Endothelial cell of umbilical vein (primary cell): ENCODE measurements around the gene RAB24. TPM values are rescaled to one million over a fixed set of nuclear protein-coding genes. Genes with fewer than 3 reads are reported as not detected.

ENCODE experiments used
- BruUV-seq: library from RNA; stranded (reverse); fragments of 400-500 nt; replicated peaks from 2 replicates; lab custom pipeline; 2021; lab: Mats Ljungman, UMichigan
- CTCF ChIA-PET: fragments of 300-600, 350-600 bp; sonication (Branson Sonifier 250); formaldehyde crosslinking; loops from one replicate; lab custom pipeline; 2021; ENCODE audit warnings: antibody characterized with exemption, inconsistent platforms; lab: Charles Lee
- POLR2A ChIA-PET: fragments of 300-600, 350-600 bp; sonication (Branson Sonifier 250); formaldehyde crosslinking; loops from one replicate; lab custom pipeline; 2021; ENCODE audit warnings: antibody characterized with exemption, inconsistent platforms; lab: Charles Lee
- DNase-seq: peaks from one replicate; pipeline ENCODE4 v3.0.0-alpha.2; 2011; ENCODE audit warnings: low read depth, low spot score
- FAIRE-seq: peaks from 2 replicates; lab custom pipeline; 2011; peaks lifted over from hg19 to GRCh38; lab: Jason Lieb, UNC
- H2AFZ ChIP-seq: 2 replicates; pipeline ENCODE4 v1.6.0; 2012; ENCODE audit warnings: low read depth, low read length, control low read depth, inconsistent platforms
- H3K27ac ChIP-seq: 2 replicates; pipeline ENCODE4 v1.5.1; 2011; ENCODE audit warnings: low read depth, mild to moderate bottlenecking, control low read depth, low read length, moderate library complexity; ENCODE audit not compliant: insufficient read depth
- H3K27me3 ChIP-seq, 2 experiments: 2 replicates each; pipeline versions ENCODE4 v1.6.0 to v1.6.1; 2011; ENCODE audit warnings: low read length in 2 of 2, mixed read lengths in 1 of 2; ENCODE audit not compliant: control insufficient read depth in 2 of 2, insufficient read depth in 2 of 2
- H3K36me3 ChIP-seq, 2 experiments: 2 replicates in 1 of 2; 3 replicates in 1 of 2; pipeline ENCODE4 v1.5.1; 2011; ENCODE audit warnings: low read length in 2 of 2, mild to moderate bottlenecking in 1 of 2, moderate library complexity in 1 of 2; ENCODE audit not compliant: control insufficient read depth in 2 of 2, insufficient read depth in 2 of 2; ENCODE audit errors: extremely low read depth in 1 of 2
- H3K4me1 ChIP-seq: 3 replicates; pipeline ENCODE4 v1.5.1; 2011; ENCODE audit warnings: mild to moderate bottlenecking, low read length; ENCODE audit not compliant: control insufficient read depth, insufficient read depth; ENCODE audit errors: extremely low read depth
- H3K4me2 ChIP-seq: 2 replicates; pipeline ENCODE4 v1.6.1; 2011; ENCODE audit warnings: low read length, control low read depth, mixed read lengths; ENCODE audit not compliant: insufficient read depth
- H3K4me3 ChIP-seq, 3 experiments: fragments of 200-600 bp in 1 of 3; sonication (generic), shearing (Covaris generic) in 1 of 3; replicated peaks in 1 of 3; 2 replicates each; pipeline ENCODE4 v1.5.1; 2011 to 2016; ENCODE audit warnings: control low read depth in 3 of 3, low read length in 3 of 3, mild to moderate bottlenecking in 2 of 3, inconsistent platforms in 1 of 3, low read depth in 1 of 3, moderate library complexity in 1 of 3; ENCODE audit not compliant: insufficient read depth in 1 of 3
- H3K79me2 ChIP-seq: 2 replicates; pipeline ENCODE4 v1.6.0; 2012; ENCODE audit warnings: low read length, inconsistent platforms; ENCODE audit not compliant: control insufficient read depth, insufficient read depth
- H3K9ac ChIP-seq: replicated peaks from 2 replicates; pipeline ENCODE3; 2011; ENCODE audit warnings: low read length, control low read depth; ENCODE audit not compliant: insufficient read depth; ENCODE audit errors: extremely low read depth
- H3K9me1 ChIP-seq: replicated peaks from 3 replicates; pipeline ENCODE4 v1.6.0; 2011; ENCODE audit warnings: mild to moderate bottlenecking, low read length; ENCODE audit not compliant: control insufficient read depth, insufficient read depth; ENCODE audit errors: extremely low read depth
- H3K9me3 ChIP-seq: replicated peaks from 2 replicates; pipeline ENCODE4 v1.5.1; 2012; ENCODE audit warnings: low read length, inconsistent platforms; ENCODE audit not compliant: control insufficient read depth, insufficient read depth
- H4K20me1 ChIP-seq: replicated peaks from 2 replicates; pipeline ENCODE3; 2011; ENCODE audit warnings: mild to moderate bottlenecking, low read length; ENCODE audit not compliant: control insufficient read depth, insufficient read depth; ENCODE audit errors: extremely low read depth
- EZH2 ChIP-seq: IDR thresholded peaks from 2 replicates; pipeline ENCODE4 v1.6.1; 2012; ENCODE audit warnings: borderline replicate concordance, low read depth, mild to moderate bottlenecking, moderate library complexity, low read length, inconsistent platforms; ENCODE audit not compliant: severe bottlenecking
- FOS ChIP-seq: IDR thresholded peaks from 2 replicates; pipeline ENCODE4 v1.6.1; 2011; ENCODE audit warnings: mild to moderate bottlenecking, low read length, moderate library complexity, borderline replicate concordance; ENCODE audit not compliant: insufficient read depth
- GATA2 ChIP-seq: IDR thresholded peaks from 2 replicates; pipeline ENCODE4 v1.7.0; 2011; ENCODE audit warnings: low read depth, mild to moderate bottlenecking, moderate library complexity, mixed read lengths, low read length; ENCODE audit not compliant: insufficient read length, insufficient read depth
- JUN ChIP-seq: IDR thresholded peaks from 2 replicates; pipeline ENCODE4 v1.6.1; 2011; ENCODE audit warnings: borderline replicate concordance, low read depth; ENCODE audit not compliant: insufficient read length, insufficient read depth
- POLR2A ChIP-seq: IDR thresholded peaks from 2 replicates; pipeline ENCODE4 v1.6.1; 2012; ENCODE audit warnings: low read depth, mild to moderate bottlenecking, control low read depth, low read length
- POLR2AphosphoS5 ChIP-seq: IDR thresholded peaks from 2 replicates; pipeline ENCODE4 v1.6.1; 2012; ENCODE audit warnings: low read depth, mild to moderate bottlenecking, control low read depth, low read length, moderate library complexity; ENCODE audit not compliant: insufficient read depth
- dilution Hi-C: fragments of 300-500 bp; cut with MboI; formaldehyde crosslinking; loops from one replicate; pipeline ENCODE4 v1.15.0; 2019; ENCODE audit warnings: low sequenced_read_pairs; ENCODE audit not compliant: extremely low pct_ligation_motif_present
- intact Hi-C: fragments of 100-400 bp; cut with micrococcal nuclease; formaldehyde crosslinking; loops from one replicate; pipeline ENCODE4 v1.10.0; 2022
- polyA plus RNA-seq, 4 experiments: library from polyadenylated mRNA; depleted of rRNA in 3 of 4; stranded (reverse) in 3 of 4; unstranded in 1 of 4; fragments of >200 nt; gene quantifications; 2 replicates each; pipeline versions ENCODE4 v1.2.1 to v1.2.3, GENCODE V29; 2011 to 2012; ENCODE audit warnings: missing spikeins in 1 of 4
- total RNA-seq: library from RNA; stranded (reverse); gene quantifications from 2 replicates; pipeline ENCODE4 v1.2.3, GENCODE V29; 2021
- TF ChIP-seq, protein P1 (sequence below), 2 donors: IDR thresholded peaks; 1 replicate in 1 of 2; 2 replicates in 1 of 2; pipeline ENCODE4 v1.5.1; 2011; ENCODE audit warnings: low read length in 2 of 2, mild to moderate bottlenecking in 2 of 2, moderate library complexity in 2 of 2, control low read depth in 1 of 2, inconsistent platforms in 1 of 2, low read depth in 1 of 2; ENCODE audit not compliant: insufficient read depth in 1 of 2; ENCODE audit errors: extremely low read depth in 1 of 2

RAB24 gene
- total and polyA plus RNA-seq, 2 donors (not counting 3 experiments of a cell fraction or from before 2014, with no cell fraction given), result 20.7 to 44.0 TPM

DNA sequence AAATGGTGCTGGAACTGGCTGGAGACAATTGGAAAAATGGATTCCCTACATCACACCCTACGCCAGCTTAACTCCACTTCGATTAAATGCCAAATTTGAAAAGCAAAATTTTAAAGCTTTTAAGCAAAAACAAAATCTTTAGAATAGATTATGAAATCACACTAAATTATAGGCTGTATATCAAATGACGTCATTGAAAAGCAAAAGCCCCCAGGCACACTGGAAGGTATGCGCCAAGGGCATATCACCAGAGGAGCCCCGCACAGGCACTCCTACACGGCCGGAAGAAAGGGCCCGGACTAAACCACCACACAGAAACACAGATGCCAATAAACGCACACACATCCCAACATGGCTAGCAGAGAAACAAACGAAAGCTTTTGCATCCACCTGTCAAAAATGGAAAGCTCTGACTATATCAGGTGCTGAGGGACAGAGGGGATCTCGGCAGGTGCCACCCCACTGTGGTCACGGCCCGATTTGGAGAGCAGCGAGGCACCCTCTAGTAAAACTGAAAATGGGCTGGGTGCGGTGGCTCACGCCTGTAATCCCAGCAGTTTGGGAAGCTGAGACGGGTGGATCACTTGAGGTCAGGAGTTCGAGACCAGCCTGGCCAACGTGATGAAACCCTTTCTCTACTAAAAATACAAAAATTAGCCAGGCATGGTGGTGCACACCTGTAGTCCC is 25.2 kb upstream of the RAB24 start:
- Histone ChIP-seq H2AFZ (no peak overlapping the region), H3K9ac (no peak overlapping the region), H3K4me3 (no peak overlapping the region), H3K36me3 (peaks cover 0 to 15% of the 10 kb centered on the region in 2 experiments), H3K4me1 (peaks cover 22% of the 10 kb centered on the region), H3K4me2 (no peak overlapping the region), H3K79me2 (no peaks in the 10 kb centered on the region), H3K27me3 (no peaks in the 10 kb centered on the region), H3K9me3 (no peaks in the 10 kb centered on the region), H3K9me1 (no peaks in the 10 kb centered on the region), H3K27ac (peak overlapping the region; percentile 77), H4K20me1 (no peaks in the 10 kb centered on the region)
- ChIA-PET POLR2A (interaction anchor here (0.6 kb wide), 1 partner anchor 180 kb away, joined by 3 read pairs; no protein-coding TSS in a partner anchor), CTCF (interaction anchor here (0.8 to 2.8 kb wide), 14 partner anchors 10 to 215 kb away, joined by 3 to 29 read pairs (median 4); partner anchors contain the start of gene MXD3)
- dilution Hi-C loops (no loop called here), intact Hi-C loops (loop anchor here (1.0 kb wide), 1 partner anchor 42 kb away; no protein-coding TSS in a partner anchor)
- DNase-seq (no peak), FAIRE-seq (no peak)
- TF ChIP-seq FOS (no peak), JUN (no peak), GATA2 (no peak), POLR2A (no peak), POLR2AphosphoS5 (no peak), EZH2 (no peak)
- TF ChIP-seq, protein P1, sequence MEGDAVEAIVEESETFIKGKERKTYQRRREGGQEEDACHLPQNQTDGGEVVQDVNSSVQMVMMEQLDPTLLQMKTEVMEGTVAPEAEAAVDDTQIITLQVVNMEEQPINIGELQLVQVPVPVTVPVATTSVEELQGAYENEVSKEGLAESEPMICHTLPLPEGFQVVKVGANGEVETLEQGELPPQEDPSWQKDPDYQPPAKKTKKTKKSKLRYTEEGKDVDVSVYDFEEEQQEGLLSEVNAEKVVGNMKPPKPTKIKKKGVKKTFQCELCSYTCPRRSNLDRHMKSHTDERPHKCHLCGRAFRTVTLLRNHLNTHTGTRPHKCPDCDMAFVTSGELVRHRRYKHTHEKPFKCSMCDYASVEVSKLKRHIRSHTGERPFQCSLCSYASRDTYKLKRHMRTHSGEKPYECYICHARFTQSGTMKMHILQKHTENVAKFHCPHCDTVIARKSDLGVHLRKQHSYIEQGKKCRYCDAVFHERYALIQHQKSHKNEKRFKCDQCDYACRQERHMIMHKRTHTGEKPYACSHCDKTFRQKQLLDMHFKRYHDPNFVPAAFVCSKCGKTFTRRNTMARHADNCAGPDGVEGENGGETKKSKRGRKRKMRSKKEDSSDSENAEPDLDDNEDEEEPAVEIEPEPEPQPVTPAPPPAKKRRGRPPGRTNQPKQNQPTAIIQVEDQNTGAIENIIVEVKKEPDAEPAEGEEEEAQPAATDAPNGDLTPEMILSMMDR (IDR thresholded peaks at IDR 0.05; ENCODE audit: extremely low read depth in 1 of 2, insufficient read depth in 1 of 2, low read depth in 1 of 2, low read length in 2 of 2), result no peak
- BruUV-seq, result no TSS peak
